H1 (cell line): Measurements from ENCODE around the gene TRPM1. TPM values are rescaled to one million over a fixed set of nuclear protein-coding genes. Genes with fewer than 3 reads are reported as not detected.

ENCODE experiments used
- GABPA ChIP-seq: IDR thresholded peaks from 2 replicates; pipeline ENCODE4 v1.6.1; 2011; ENCODE audit warnings: mild to moderate bottlenecking, low read length, moderate library complexity, borderline replicate concordance; ENCODE audit not compliant: insufficient read depth
- KDM1A ChIP-seq: fragments of 200-600, 300-600 bp; sonication (generic); IDR thresholded peaks from 2 replicates; pipeline ENCODE4 v1.7.1; 2016; ENCODE audit warnings: mild to moderate bottlenecking, low read length, borderline replicate concordance
- SP4 ChIP-seq: IDR thresholded peaks from 2 replicates; pipeline ENCODE4 v1.6.1; 2012; ENCODE audit warnings: low read length, inconsistent platforms
- SRF ChIP-seq: IDR thresholded peaks from 2 replicates; pipeline ENCODE4 v1.6.1; 2011; ENCODE audit warnings: mild to moderate bottlenecking, low read depth, low read length, moderate library complexity
- SUZ12 ChIP-seq: fragments of 200-600 bp; sonication (generic); IDR thresholded peaks from 2 replicates; pipeline ENCODE4 v1.6.1; 2012; ENCODE audit warnings: mild to moderate bottlenecking, inconsistent platforms, low read length, moderate library complexity, mixed read lengths
- polyA plus RNA-seq, 7 experiments: library from polyadenylated mRNA; depleted of rRNA in 3 of 7; stranded (reverse) in 5 of 7; unstranded in 2 of 7; fragments of >200 nt in 5 of 7; fragments of 200-250 nt in 2 of 7; gene quantifications; 1 replicate in 5 of 7; 2 replicates in 1 of 7; 4 replicates in 1 of 7; pipeline versions ENCODE4 v1.2.1 to v1.2.3, GENCODE V29; 2011 to 2013; ENCODE audit warnings: missing spikeins in 2 of 7, mixed read lengths in 2 of 7
- total RNA-seq: library from RNA; stranded (reverse); fragmentation: NEBNext Ultra II Directional; extraction: Animal tissue kit (Norgen Biotek cat#: 25700); gene quantifications from 2 replicates; pipeline ENCODE4 v1.2.1, GENCODE V29; 2021

Gene TRPM1
- total and polyA plus RNA-seq, 2 of the 8 experiments (the other 6 are each of a cell fraction or from before 2014, with no cell fraction given): 0.05 TPM; not detected in 1

GRCh38 chr15:31116423-31117030, 15.0 kb upstream of the TRPM1 start (continued):
- TF ChIP-seq SUZ12 (no peak), SRF (no peak), GABPA (no peak), KDM1A (no peak), SP4 (no peak)
